Measurements from ENCODE around the gene CCSER2.
"Not testable (repeated sequence)": the region's sequence is repeated elsewhere in the genome, so short reads cannot be mapped to it uniquely, and the experiment has no call there.

Gene CCSER2

GRCh38 chr10:84312816-84313215, 15.6 kb upstream of the CCSER2 start:
- no peak for DNase-seq

- no peak for DNase-seq
Observed at GRCh38 chr10:84314275-84314674, 14.1 kb upstream of the CCSER2 start.

GRCh38 chr10:84317174-84317573, 11.2 kb upstream of the CCSER2 start:
- DNase-seq: no peak

- DNase-seq: no peak
Observed at GRCh38 chr10:84321902-84322301, 6.5 kb upstream of the CCSER2 start.

GRCh38 chr10:84323566-84323965, 4.8 kb upstream of the CCSER2 start:
- not testable (repeated sequence) for DNase-seq

- DNase-seq: not testable (repeated sequence)
Observed at GRCh38 chr10:84326995-84327394, 1.4 kb upstream of the CCSER2 start.

- DNase-seq: peak; percentile 45
Observed at GRCh38 chr10:84329196-84329611, 815 bp downstream of the CCSER2 start.

- DNase-seq: no peak
Observed at GRCh38 chr10:84329986-84330651, 1.7 kb downstream of the CCSER2 start.

GRCh38 chr10:84331091-84331490, 2.7 kb downstream of the CCSER2 start:
- DNase-seq: no peak

- peak; percentile 63 for DNase-seq
Observed at GRCh38 chr10:84333864-84334451, 5.6 kb downstream of the CCSER2 start.

GRCh38 chr10:84334811-84335210, 6.4 kb downstream of the CCSER2 start:
- no peak for DNase-seq

GRCh38 chr10:84335516-84335915, 7.1 kb downstream of the CCSER2 start:
- DNase-seq: no peak

GRCh38 chr10:84336406-84337090, 8.2 kb downstream of the CCSER2 start:
- DNase-seq: no peak

GRCh38 chr10:84337199-84337598, 8.8 kb downstream of the CCSER2 start:
- peak; percentile 34 for DNase-seq

- DNase-seq: no peak
Observed at GRCh38 chr10:84339025-84339424, 10.6 kb downstream of the CCSER2 start.

GRCh38 chr10:84340187-84340586, 11.8 kb downstream of the CCSER2 start:
- DNase-seq: no peak

- no peak for DNase-seq
Observed at GRCh38 chr10:84340632-84341537, 12.5 kb downstream of the CCSER2 start.

- DNase-seq: no peak
Observed at GRCh38 chr10:84341538-84341856, 13.1 kb downstream of the CCSER2 start.

- no peak for DNase-seq
Observed at GRCh38 chr10:84341983-84342382, 13.6 kb downstream of the CCSER2 start.

GRCh38 chr10:84342584-84342983, 14.2 kb downstream of the CCSER2 start:
- DNase-seq: no peak

GRCh38 chr10:84343831-84344230, 15.4 kb downstream of the CCSER2 start:
- DNase-seq: no peak

GRCh38 chr10:84344526-84344925, 16.1 kb downstream of the CCSER2 start:
- DNase-seq: no peak

- not testable (repeated sequence) for DNase-seq
Observed at GRCh38 chr10:84347575-84348002, 19.2 kb downstream of the CCSER2 start.

All from hematopoietic multipotent progenitor cell treated with erythropoietin and hydrocortisone succinate and interleukin-3 and kit ligand, for 6 days (in vitro differentiated cells).